ENCODE data around the gene PKNOX2. TPM values are rescaled to one million over a fixed set of nuclear protein-coding genes. Genes with fewer than 3 reads are reported as not detected.

PKNOX2 gene
- total and polyA plus RNA-seq, 2 of the 4 experiments (the other 2 are of a cell fraction): 0.72 to 2.3 TPM

DNA sequence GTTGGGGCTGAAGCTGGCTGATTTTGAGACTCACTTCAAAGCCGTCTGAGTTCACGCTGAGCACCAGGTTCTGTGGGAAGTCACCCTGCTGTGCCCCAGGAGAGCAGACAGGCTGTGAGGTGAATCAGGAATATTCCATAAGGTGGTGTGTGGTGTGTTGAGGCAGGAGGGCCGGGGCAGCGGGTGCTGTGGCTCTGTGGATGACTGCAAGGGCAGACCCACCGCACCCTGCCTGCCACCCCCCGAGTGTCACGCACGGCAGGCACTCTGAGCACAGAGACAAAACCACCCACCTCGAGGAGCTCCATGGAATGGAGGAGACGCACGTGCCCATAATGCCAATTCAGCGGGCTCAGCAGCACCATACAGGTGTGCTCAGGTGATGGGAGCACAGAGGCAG, 147.8 kb downstream of the PKNOX2 start:
- no peak overlapping the region for H2AFZ ChIP-seq (replicated peaks; ENCODE audit: low read length, poor library complexity)
- no peak overlapping the region for H3K56ac ChIP-seq (ENCODE audit: extremely low read depth, insufficient read depth, low read length)
- H3K4me2 ChIP-seq (ENCODE audit: low read depth, low read length): no peak overlapping the region
- in situ Hi-C loops (cut with MboI; ENCODE audit: low sequenced_read_pairs): no loop called here
- H3K14ac ChIP-seq (replicated peaks; ENCODE audit: low read depth, low read length): no peak overlapping the region
- no peaks in the 10 kb centered on the region for H3K79me1 ChIP-seq (ENCODE audit: low read depth in 1 of 2, low read length in 2 of 2)
- no peak overlapping the region for H4K8ac ChIP-seq (ENCODE audit: low read depth in 2 of 2, low read length in 2 of 2)
- ChIA-PET POLR2A (ENCODE audit: unreplicated experiment) (no interaction called here), CTCF (no interaction called here)
- H3K4me1 ChIP-seq (ENCODE audit: control insufficient read depth, insufficient read depth, low read length): peaks cover 6% of the 10 kb centered on the region; the same call in 1 of the 2 replicates
- no peaks in the 10 kb centered on the region for H4K20me1 ChIP-seq (ENCODE audit: insufficient read depth, low read length)
- H2BK20ac ChIP-seq (ENCODE audit: low read depth, low read length): no peak overlapping the region
- no peak overlapping the region for H2AK9ac ChIP-seq (replicated peaks; ENCODE audit: low read depth, low read length, poor library complexity)
- no peak overlapping the region for H4K5ac ChIP-seq (ENCODE audit: low read depth, low read length)
- H2BK120ac ChIP-seq (ENCODE audit: low read depth, low read length): no peak overlapping the region
- H2BK15ac ChIP-seq (ENCODE audit: low read depth, low read length): no peak overlapping the region
- no peak overlapping the region for H2AK5ac ChIP-seq (ENCODE audit: low read depth, low read length)
- dilution Hi-C loops (cut with HindIII; ENCODE audit: low sequenced_read_pairs, unreplicated experiment): no loop called here
- DNase-seq: no peak
- 83% methylated on average over 6 of the region's 12 CpGs; no CpG with 5 or more reads in 1 of the 2 experiments for WGBS, 2 experiments (ENCODE audit: extremely low coverage in 2 of 2, insufficient read length in 1 of 2)
- no peak overlapping the region for H3K4ac ChIP-seq (ENCODE audit: low read depth, low read length)
- BruUV-seq (replicated peaks): no TSS peak
- no peak for ATAC-seq (ENCODE audit: low read depth)
- H3K23ac ChIP-seq (ENCODE audit: low read depth, low read length): no peak overlapping the region
- intact Hi-C loops (cut with micrococcal nuclease): no loop called here
- H3K4me3 ChIP-seq (ENCODE audit: insufficient read depth, low read depth, low read length): no peak overlapping the region
- H2BK5ac ChIP-seq (ENCODE audit: low read depth, low read length, poor library complexity, severe bottlenecking): no peak overlapping the region
- TF ChIP-seq RAD21 (IDR thresholded peaks at IDR 0.05; ENCODE audit: low read length) (no peak), RCOR1 (IDR thresholded peaks at IDR 0.05; ENCODE audit: insufficient replicate concordance, low read length) (no peak), BHLHE40 (IDR thresholded peaks at IDR 0.05; ENCODE audit: low read depth, low read length) (no peak), CTCF (conservative IDR thresholded peaks at IDR 0.05; ENCODE audit: low read depth, low read length) (no peak), MAZ (IDR thresholded peaks at IDR 0.05; ENCODE audit: borderline replicate concordance, low read depth, low read length) (no peak), POLR2A (IDR thresholded peaks at IDR 0.05; ENCODE audit: low read depth, low read length) (no peak), ELK1 (IDR thresholded peaks at IDR 0.05; ENCODE audit: borderline replicate concordance, low read depth, low read length) (no peak), FOS (IDR thresholded peaks at IDR 0.05; ENCODE audit: low read depth, low read length) (no peak), RFX5 (IDR thresholded peaks at IDR 0.05; ENCODE audit: low read depth, low read length) (no peak), CHD1 (IDR thresholded peaks at IDR 0.05; ENCODE audit: low read depth, low read length) (no peak), NFE2L2 (IDR thresholded peaks at IDR 0.05; ENCODE audit: low read depth, low read length) (no peak), CEBPB (IDR thresholded peaks at IDR 0.05; ENCODE audit: low read depth, low read length) (no peak), MXI1 (IDR thresholded peaks at IDR 0.05; ENCODE audit: borderline replicate concordance, low read depth, low read length) (no peak)
- no peak overlapping the region for H3K27ac ChIP-seq (ENCODE audit: insufficient read depth, low read length)
- no peaks in the 10 kb centered on the region; the same call in 1 of the 2 replicates for H3K9me3 ChIP-seq (ENCODE audit: control insufficient read depth, insufficient read depth, low read length)
- H3K18ac ChIP-seq (ENCODE audit: low read depth, low read length): no peak overlapping the region
- H3K36me3 ChIP-seq (ENCODE audit: control insufficient read depth, insufficient read depth, low read length): no peaks in the 10 kb centered on the region
- no peaks in the 10 kb centered on the region; the same call in 1 of the 2 replicates for H3K27me3 ChIP-seq (ENCODE audit: control insufficient read depth, insufficient read depth, low read length)
- no peak overlapping the region for H3K9ac ChIP-seq (ENCODE audit: low read depth, low read length)
- no peak overlapping the region for H4K91ac ChIP-seq (ENCODE audit: insufficient read depth, low read depth, low read length)
- H3K9me1 ChIP-seq (ENCODE audit: insufficient read depth, low read length): no peaks in the 10 kb centered on the region

Data from IMR-90 (cell line).